Body of pancreas (tissue), 4 donors: ENCODE results near the gene MTF1.
"Not testable (repeated sequence)": the region's sequence is repeated elsewhere in the genome, so short reads cannot be mapped to it uniquely, and the experiment has no call there.

ENCODE experiments used
- CTCF ChIP-seq, 7 experiments: fragments of 450-650 bp in 4 of 7; fragments of 200-600 bp in 3 of 7; sonication (generic) in 3 of 7; IDR thresholded peaks; one replicate each; pipeline ENCODE4 v1.5.1; 2016 to 2019; ENCODE audit warnings: antibody characterized with exemption in 7 of 7
- POLR2A ChIP-seq, 3 donors: fragments of 450-650 bp; IDR thresholded peaks; one replicate each; pipeline ENCODE4 v1.6.1; 2016; ENCODE audit warnings: antibody characterized with exemption in 3 of 3, mild to moderate bottlenecking in 2 of 3

DNA sequence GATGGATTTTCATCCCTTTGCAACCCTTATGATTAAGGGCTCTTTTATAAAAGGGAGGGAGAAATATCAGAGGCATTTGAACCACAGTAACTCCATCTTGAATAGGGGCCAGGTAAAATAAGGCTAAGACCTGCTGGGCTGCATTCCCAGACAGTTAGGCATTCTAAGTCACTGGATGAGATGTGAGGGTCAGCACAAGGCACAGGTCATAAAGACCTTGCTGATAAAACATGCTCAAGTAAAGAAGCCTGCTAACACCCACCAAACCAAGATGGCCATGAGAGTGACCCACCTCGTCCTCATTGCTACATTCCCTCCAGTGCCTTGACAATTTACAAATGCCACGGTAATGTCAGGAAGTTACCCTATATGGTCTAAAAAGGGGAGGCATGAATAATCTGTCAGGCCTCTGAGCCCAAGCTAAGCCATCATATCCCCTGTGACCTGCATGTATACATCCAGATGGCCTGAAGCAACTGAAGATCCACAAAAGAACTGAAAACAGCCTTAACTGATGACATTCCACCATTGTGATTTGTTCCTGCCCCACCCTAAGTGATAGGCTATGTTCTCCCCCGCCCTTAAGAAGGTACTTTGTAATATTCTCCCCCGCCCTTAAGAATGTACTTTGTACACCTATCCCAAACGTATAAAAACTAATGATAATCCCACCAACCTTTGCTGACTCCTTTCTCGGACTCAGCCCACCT, 48.2 kb upstream of the MTF1 start:
- not testable (repeated sequence) for TF ChIP-seq POLR2A, CTCF (IDR thresholded peaks at IDR 0.05)
